Mesendoderm (in vitro differentiated cells): ENCODE results near the gene USP38.
"Not testable (repeated sequence)": the region's sequence is repeated elsewhere in the genome, so short reads cannot be mapped to it uniquely, and the experiment has no call there.

ENCODE experiments used
- DNase-seq: peaks from one replicate; pipeline ENCODE4 v3.0.0; 2013
- H2AK5ac ChIP-seq: 2 replicates; pipeline ENCODE4 v1.6.1; 2013; ENCODE audit warnings: low read length, inconsistent platforms
- H2BK120ac ChIP-seq: 2 replicates; pipeline ENCODE4 v1.6.1; 2013; ENCODE audit warnings: low read depth, mild to moderate bottlenecking, low read length, moderate library complexity, mixed read lengths
- H2BK15ac ChIP-seq: replicated peaks from 2 replicates; pipeline ENCODE4 v1.6.1; 2013; ENCODE audit warnings: low read depth, mild to moderate bottlenecking, moderate library complexity
- H2BK5ac ChIP-seq: 2 replicates; pipeline ENCODE4 v1.6.1; 2013; ENCODE audit warnings: low read length, inconsistent platforms
- H3K18ac ChIP-seq: 2 replicates; pipeline ENCODE4 v1.6.1; 2013; ENCODE audit warnings: mild to moderate bottlenecking, low read length, mixed read lengths
- H3K23ac ChIP-seq: one replicate; pipeline ENCODE4 v1.6.1; 2013; ENCODE audit warnings: low read length
- H3K27ac ChIP-seq: 2 replicates; pipeline ENCODE4 v1.5.1; 2013; ENCODE audit warnings: low read depth, mild to moderate bottlenecking, inconsistent platforms, low read length, moderate library complexity
- H3K27me3 ChIP-seq: 2 replicates; pipeline ENCODE4 v1.6.1; 2013; ENCODE audit warnings: low read length, control low read depth, mild to moderate bottlenecking, inconsistent platforms; ENCODE audit not compliant: insufficient read depth, poor library complexity
- H3K36me3 ChIP-seq: 2 replicates; pipeline ENCODE4 v1.6.1; 2013; ENCODE audit warnings: low read length, inconsistent platforms; ENCODE audit not compliant: control insufficient read depth, insufficient read depth
- H3K4ac ChIP-seq: one replicate; pipeline ENCODE4 v1.6.1; 2013; ENCODE audit warnings: low read depth, mild to moderate bottlenecking, low read length, moderate library complexity
- H3K4me1 ChIP-seq: 2 replicates; pipeline ENCODE4 v1.6.1; 2013; ENCODE audit warnings: low read depth, low read length, inconsistent platforms; ENCODE audit not compliant: control insufficient read depth
- H3K4me2 ChIP-seq: 2 replicates; pipeline ENCODE4 v1.6.1; 2013; ENCODE audit warnings: low read length
- H3K4me3 ChIP-seq: 2 replicates; pipeline ENCODE4 v1.5.1; 2013; ENCODE audit warnings: mild to moderate bottlenecking, low read length
- H3K56ac ChIP-seq: one replicate; pipeline ENCODE4 v1.6.1; 2013; ENCODE audit warnings: low read length
- H3K79me1 ChIP-seq: 2 replicates; pipeline ENCODE4 v1.6.1; 2013; ENCODE audit warnings: low read length, inconsistent platforms
- H3K79me2 ChIP-seq: 2 replicates; pipeline ENCODE4 v1.6.1; 2013; ENCODE audit warnings: mild to moderate bottlenecking, low read length; ENCODE audit not compliant: control insufficient read depth, insufficient read depth
- H3K9ac ChIP-seq: 2 replicates; pipeline ENCODE4 v1.6.1; 2013; ENCODE audit warnings: low read length, inconsistent platforms
- H4K5ac ChIP-seq: one replicate; pipeline ENCODE4 v1.6.1; 2013; ENCODE audit warnings: low read length
- H4K8ac ChIP-seq: one replicate; pipeline ENCODE4 v1.6.1; 2013; ENCODE audit warnings: low read depth, mild to moderate bottlenecking, control low read depth, low read length, moderate library complexity
- WGBS: extraction: QIAGEN DNeasy Blood & Tissue Kit; methylation state at CpG from one replicate; pipeline ENCODE4 v1.1.7; 2013; ENCODE audit warnings: low lambda C conversion rate, missing lambda C conversion rate; ENCODE audit not compliant: insufficient coverage; ENCODE audit errors: extremely low coverage; 5-methylcytosine and 5-hydroxymethylcytosine counted together

USP38 gene

DNA sequence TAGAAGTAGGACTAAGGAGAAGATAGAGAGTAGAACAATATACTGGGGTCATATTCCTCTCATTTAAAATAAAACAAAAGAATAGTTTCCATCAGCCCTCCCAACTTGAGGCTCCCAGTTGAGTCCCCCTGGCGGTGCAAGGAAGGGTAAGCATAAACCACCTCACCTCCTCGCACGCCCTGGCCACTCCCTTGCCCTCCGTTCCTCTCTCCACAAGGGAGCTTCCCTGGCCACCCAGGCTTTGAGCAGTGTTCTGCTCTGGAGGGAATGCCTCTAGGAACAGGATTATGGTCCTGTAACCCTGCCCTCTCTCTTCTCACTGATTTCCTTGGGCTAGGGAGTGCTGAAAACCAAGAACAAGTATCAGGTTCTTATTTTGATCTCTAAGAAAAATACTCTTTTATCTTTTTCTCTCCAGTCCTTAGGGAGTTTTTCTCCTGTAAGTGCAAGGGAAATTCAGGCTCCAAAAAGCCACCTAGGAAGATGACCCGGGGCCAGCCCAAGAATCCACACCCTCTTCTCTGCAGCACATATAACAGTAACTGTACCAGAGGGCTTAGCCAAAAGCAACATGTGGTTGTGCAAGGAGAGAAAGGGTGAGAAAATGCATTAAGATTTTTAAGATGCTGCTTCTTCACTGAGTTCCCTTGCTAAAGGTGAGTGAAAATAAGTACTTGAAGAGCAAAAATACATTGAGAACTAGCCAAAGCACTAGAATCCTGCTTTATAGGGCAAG lies 69.9 kb downstream of the USP38 start:
- Histone ChIP-seq H4K5ac (no peak overlapping the region), H2BK15ac (no peak overlapping the region), H2BK5ac (no peak overlapping the region), H4K8ac (no peak overlapping the region), H3K27ac (no peak overlapping the region), H3K27me3 (no peaks in the 10 kb centered on the region), H3K18ac (no peak overlapping the region), H2BK120ac (no peak overlapping the region), H3K4me1 (no peaks in the 10 kb centered on the region), H3K4me3 (no peak overlapping the region), H3K79me1 (no peaks in the 10 kb centered on the region), H3K9ac (no peak overlapping the region), H3K23ac (no peak overlapping the region), H2AK5ac (no peak overlapping the region), H3K56ac (no peak overlapping the region), H3K36me3 (no peaks in the 10 kb centered on the region), H3K79me2 (no peaks in the 10 kb centered on the region), H3K4me2 (no peak overlapping the region), H3K4ac (no peak overlapping the region)
- peak; percentile 63 for DNase-seq
- WGBS = no CpG with 5 or more reads among the region's 5 CpGs

DNA sequence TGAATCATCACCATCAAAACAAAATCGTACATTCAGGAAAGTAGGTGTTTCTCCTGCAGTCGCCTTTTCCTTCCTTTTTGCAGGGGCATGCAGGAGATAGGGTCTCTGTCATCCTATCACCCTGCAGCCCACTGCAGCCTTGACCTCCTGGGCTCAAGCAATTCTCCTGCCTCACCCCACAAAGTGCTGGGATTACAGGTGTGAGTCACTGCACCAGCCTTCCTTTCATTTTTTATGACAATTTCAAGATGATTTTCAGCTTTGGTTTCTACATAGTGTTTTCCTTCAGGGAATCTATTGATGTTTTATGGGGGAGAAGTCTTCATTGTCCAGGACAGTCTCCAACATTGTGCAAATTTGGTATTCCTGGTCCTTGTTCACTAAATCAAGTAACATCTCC lies 71.7 kb downstream of the USP38 start:
- WGBS = no CpG with 5 or more reads among the region's 2 CpGs
- Histone ChIP-seq H2BK15ac (no peak overlapping the region), H2AK5ac (no peak overlapping the region), H3K4me1 (no peaks in the 10 kb centered on the region), H2BK5ac (no peak overlapping the region), H3K4me2 (no peak overlapping the region), H3K79me2 (no peaks in the 10 kb centered on the region), H4K8ac (no peak overlapping the region), H3K56ac (no peak overlapping the region), H3K79me1 (no peaks in the 10 kb centered on the region), H3K18ac (no peak overlapping the region), H3K23ac (no peak overlapping the region), H4K5ac (no peak overlapping the region), H2BK120ac (no peak overlapping the region), H3K27me3 (no peaks in the 10 kb centered on the region), H3K27ac (no peak overlapping the region), H3K4me3 (no peak overlapping the region), H3K9ac (no peak overlapping the region), H3K4ac (no peak overlapping the region), H3K36me3 (no peaks in the 10 kb centered on the region)
- DNase-seq = no peak

DNA sequence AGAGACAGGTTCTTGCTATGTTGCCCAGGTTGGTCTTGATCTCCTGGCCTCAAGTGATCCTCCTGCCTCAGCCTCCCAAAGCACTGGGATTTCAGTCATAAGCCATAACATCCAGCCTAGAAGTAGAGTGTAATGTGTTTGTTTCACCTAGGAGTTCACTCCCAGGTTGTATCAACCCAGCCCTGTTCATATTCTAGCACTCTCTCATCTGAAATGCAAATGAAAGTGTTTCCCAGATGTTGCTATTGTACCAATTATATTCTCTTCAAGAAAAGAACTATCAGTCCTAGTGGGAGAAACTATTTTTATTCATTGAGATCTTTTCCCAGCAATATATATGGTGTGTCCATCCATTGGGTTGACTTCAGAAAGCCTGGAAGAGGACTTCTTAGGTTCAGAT lies 72.6 kb downstream of the USP38 start:
- no peak overlapping the region for H3K4ac ChIP-seq
- no peak overlapping the region for H3K9ac ChIP-seq
- H2BK120ac ChIP-seq = no peak overlapping the region
- no peaks in the 10 kb centered on the region for H3K79me2 ChIP-seq
- no peaks in the 10 kb centered on the region for H3K36me3 ChIP-seq
- no peak overlapping the region for H3K4me2 ChIP-seq
- no peak overlapping the region for H3K18ac ChIP-seq
- no peaks in the 10 kb centered on the region for H3K4me1 ChIP-seq
- H3K4me3 ChIP-seq = no peak overlapping the region
- DNase-seq = no peak
- H3K27ac ChIP-seq = no peak overlapping the region
- H3K79me1 ChIP-seq = no peaks in the 10 kb centered on the region
- no peak overlapping the region for H2AK5ac ChIP-seq
- H3K56ac ChIP-seq = no peak overlapping the region
- no peak overlapping the region for H3K23ac ChIP-seq
- no peak overlapping the region for H2BK5ac ChIP-seq
- H4K8ac ChIP-seq = no peak overlapping the region
- H2BK15ac ChIP-seq = no peak overlapping the region
- no peak overlapping the region for H4K5ac ChIP-seq
- no peaks in the 10 kb centered on the region for H3K27me3 ChIP-seq

DNA sequence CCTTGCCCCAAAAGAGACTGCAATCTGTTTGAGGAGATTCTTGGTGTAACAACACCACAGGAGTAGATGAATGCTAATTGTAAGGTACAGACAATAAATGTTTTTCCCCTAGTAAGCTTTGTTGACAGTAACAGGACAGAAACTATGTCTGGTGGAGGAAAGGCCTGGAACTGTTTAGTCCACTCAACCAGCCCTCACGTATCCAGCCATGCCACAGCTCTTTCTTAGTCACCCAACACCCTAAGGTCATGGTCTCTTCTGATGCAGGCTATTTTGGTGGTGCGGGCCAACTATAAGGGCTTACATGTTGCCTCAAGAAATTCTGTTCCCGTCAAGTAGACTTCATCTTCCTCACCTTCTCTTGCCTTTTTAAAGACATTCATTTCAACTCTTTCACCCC lies 76.0 kb downstream of the USP38 start:
- DNase-seq = no peak
- Histone ChIP-seq H3K23ac (no peak overlapping the region), H3K27ac (no peak overlapping the region), H3K9ac (no peak overlapping the region), H4K8ac (no peak overlapping the region), H3K79me2 (no peaks in the 10 kb centered on the region), H3K4me1 (no peaks in the 10 kb centered on the region), H2BK15ac (no peak overlapping the region), H3K56ac (no peak overlapping the region), H3K18ac (no peak overlapping the region), H3K79me1 (no peaks in the 10 kb centered on the region), H3K36me3 (no peaks in the 10 kb centered on the region), H2BK5ac (no peak overlapping the region), H3K27me3 (no peaks in the 10 kb centered on the region), H2AK5ac (no peak overlapping the region), H4K5ac (no peak overlapping the region), H3K4me2 (no peak overlapping the region), H3K4ac (no peak overlapping the region), H3K4me3 (no peak overlapping the region), H2BK120ac (no peak overlapping the region)
- WGBS = no CpG with 5 or more reads among the region's 3 CpGs

DNA sequence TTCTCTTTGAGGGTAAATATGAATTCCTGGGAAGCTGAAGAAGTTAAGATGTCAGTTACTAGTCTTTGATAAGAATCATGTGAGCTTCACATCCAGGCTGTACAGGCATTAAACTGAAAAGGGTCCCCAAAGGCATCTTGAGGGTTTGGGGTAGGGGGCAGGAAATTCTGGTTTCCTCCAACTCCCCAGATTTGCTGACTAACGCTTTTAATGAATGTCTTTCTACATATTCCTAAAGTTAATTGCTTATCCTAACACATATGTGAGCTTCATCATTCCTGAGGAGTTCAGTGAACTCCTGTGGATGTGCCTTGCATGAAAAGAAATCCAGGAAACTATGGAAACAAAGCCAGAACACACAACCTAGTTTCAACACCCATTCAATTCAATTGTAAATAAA lies 78.1 kb downstream of the USP38 start:
- Histone ChIP-seq H2BK5ac (no peak overlapping the region), H4K5ac (no peak overlapping the region), H3K79me2 (no peaks in the 10 kb centered on the region), H3K4me1 (no peaks in the 10 kb centered on the region), H2BK120ac (no peak overlapping the region), H4K8ac (no peak overlapping the region), H3K4me3 (no peak overlapping the region), H3K4me2 (no peak overlapping the region), H2AK5ac (no peak overlapping the region), H3K79me1 (no peaks in the 10 kb centered on the region), H2BK15ac (no peak overlapping the region), H3K56ac (no peak overlapping the region), H3K4ac (no peak overlapping the region), H3K18ac (no peak overlapping the region), H3K23ac (no peak overlapping the region), H3K27ac (no peak overlapping the region), H3K9ac (no peak overlapping the region), H3K27me3 (no peaks in the 10 kb centered on the region), H3K36me3 (no peaks in the 10 kb centered on the region)
- no CpG with 5 or more reads among the region's 1 CpG for WGBS
- no peak for DNase-seq

DNA sequence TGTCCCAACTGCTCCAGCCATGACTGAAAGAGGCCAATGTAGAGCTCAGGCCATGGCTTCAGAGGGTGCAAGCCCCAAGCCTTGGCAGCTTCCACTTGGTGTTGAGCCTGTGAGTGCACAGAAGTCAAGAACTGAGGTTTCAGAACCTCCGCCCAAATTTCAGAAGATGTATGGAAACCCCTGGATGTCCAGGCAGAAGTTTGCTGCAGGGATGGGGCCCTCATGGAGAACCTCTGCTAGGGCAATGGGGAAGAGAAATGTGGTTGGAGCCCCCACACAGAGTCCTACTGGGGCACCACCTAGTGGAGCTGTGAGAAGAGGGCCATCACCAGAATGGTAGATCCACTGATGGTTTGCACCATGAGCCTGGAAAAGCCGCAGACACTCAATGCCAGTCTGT lies 83.0 kb downstream of the USP38 start:
- not testable (repeated sequence) for H3K79me1 ChIP-seq, H3K56ac ChIP-seq, H3K23ac ChIP-seq, H3K36me3 ChIP-seq, H2BK5ac ChIP-seq, H3K4me1 ChIP-seq, H3K4ac ChIP-seq, H2BK15ac ChIP-seq, H3K9ac ChIP-seq, H4K5ac ChIP-seq, H3K18ac ChIP-seq, H3K4me3 ChIP-seq, H2AK5ac ChIP-seq, H3K27ac ChIP-seq, H3K4me2 ChIP-seq, H3K79me2 ChIP-seq, H4K8ac ChIP-seq, H3K27me3 ChIP-seq, H2BK120ac ChIP-seq
- DNase-seq = peak; percentile 6
- WGBS = no CpG with 5 or more reads among the region's 2 CpGs
